Heart left ventricle (tissue), 13 donors: ENCODE measurements around the gene CPO.

Experiments used
- CTCF ChIP-seq, 12 donors: fragments of 200-600 bp; sonication (generic) in 4 of 12; IDR thresholded peaks; one replicate each; pipeline versions ENCODE4 v1.5.0 to v1.8.0; 2018 to 2022; ENCODE audit warnings: antibody characterized with exemption in 12 of 12, mild to moderate bottlenecking in 5 of 12
- POLR2A ChIP-seq, 2 donors: fragments of 450-650 bp; IDR thresholded peaks; one replicate each; pipeline ENCODE4 v1.6.1; 2017; ENCODE audit warnings: antibody characterized with exemption in 2 of 2, mild to moderate bottlenecking in 2 of 2, moderate library complexity in 2 of 2
- donor health status: ischemic (EF 13 %, LVEDD 7.1; RV severe dilation, severe dysfunction).
- donor health status: DM: no; HTN: yes; CAD: no.
- donor health status: DM: no; HTN: no; CAD: no.
- donor health status: ischemic (EF 25% LVEDD 6.9; RV normal size, moderate dysfunction).
- donor health status: ischemic (EF 25% LVEDD 5.7; RV mildly dilated, moderate dysfunction).
- donor health status: ischemic (EF 35%, LVEDD 5.7; RV mildly dilated, moderate dysfunction).
- donor health status: nonischemic (EF 11% LVEDD 7.7; RV severe dilation, severe dysfunction).
- donor health status: DM: yes; HTN: yes; CAD: no.
- donor health status: PGD.
- donor health status: ischemic (EF 29% LVEDD 5.4; RV normal size, mild dysfunction).
- donor health status: nonischemic (EF 23%, LVEDD 6.1; RV moderate dilation, normal function).

- no peak for TF ChIP-seq CTCF (IDR thresholded peaks at IDR 0.05)
- TF ChIP-seq POLR2A (IDR thresholded peaks at IDR 0.05): no peak
Measured at GRCh38 chr2:206991070-206991469, 51.8 kb downstream of the CPO start.
